ENCODE data around the gene TREX2.

DNA sequence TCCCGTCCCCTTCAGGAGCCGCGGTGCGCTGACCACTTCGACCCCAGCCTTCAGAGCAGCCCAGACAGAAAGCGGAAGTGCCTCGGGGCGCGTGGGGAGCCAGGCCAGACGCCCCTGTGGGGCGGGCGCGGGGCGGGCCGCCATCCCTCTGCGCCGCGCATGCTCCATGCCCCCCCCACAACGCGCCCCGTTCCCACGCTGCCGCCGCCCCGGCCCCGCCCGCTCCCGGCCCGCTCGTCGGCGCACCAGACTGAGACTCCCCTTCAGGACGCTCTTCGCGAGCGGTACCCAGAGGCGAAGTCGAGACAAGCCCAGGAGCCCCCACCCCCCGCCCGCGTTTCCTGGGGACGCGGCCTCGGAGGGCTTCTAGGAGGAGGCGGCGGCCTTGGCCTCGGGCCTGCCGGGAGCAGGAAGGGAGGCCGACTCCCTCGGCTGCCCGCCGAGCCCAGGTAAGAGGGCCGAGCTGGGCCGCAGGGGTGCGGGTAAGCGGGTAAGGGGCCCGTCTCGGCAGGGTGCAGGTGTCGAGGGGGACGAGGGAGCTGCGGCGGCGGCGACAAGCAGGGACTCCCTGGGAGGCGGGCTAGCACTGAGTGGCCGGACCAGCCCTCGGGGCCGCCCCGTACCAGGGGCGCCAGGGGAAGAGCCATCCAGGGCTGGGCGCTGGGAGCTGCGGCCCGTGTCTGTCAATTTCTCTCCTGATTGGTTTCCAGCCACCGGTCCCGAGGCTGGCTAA, 34.4 kb downstream of the TREX2 start, which contains the start of gene ZFP92:
- TF ChIP-seq, protein P1, sequence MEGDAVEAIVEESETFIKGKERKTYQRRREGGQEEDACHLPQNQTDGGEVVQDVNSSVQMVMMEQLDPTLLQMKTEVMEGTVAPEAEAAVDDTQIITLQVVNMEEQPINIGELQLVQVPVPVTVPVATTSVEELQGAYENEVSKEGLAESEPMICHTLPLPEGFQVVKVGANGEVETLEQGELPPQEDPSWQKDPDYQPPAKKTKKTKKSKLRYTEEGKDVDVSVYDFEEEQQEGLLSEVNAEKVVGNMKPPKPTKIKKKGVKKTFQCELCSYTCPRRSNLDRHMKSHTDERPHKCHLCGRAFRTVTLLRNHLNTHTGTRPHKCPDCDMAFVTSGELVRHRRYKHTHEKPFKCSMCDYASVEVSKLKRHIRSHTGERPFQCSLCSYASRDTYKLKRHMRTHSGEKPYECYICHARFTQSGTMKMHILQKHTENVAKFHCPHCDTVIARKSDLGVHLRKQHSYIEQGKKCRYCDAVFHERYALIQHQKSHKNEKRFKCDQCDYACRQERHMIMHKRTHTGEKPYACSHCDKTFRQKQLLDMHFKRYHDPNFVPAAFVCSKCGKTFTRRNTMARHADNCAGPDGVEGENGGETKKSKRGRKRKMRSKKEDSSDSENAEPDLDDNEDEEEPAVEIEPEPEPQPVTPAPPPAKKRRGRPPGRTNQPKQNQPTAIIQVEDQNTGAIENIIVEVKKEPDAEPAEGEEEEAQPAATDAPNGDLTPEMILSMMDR (IDR thresholded peaks at IDR 0.05), result no peak
- no peak for TF ChIP-seq POLR2A (IDR thresholded peaks at IDR 0.05; ENCODE audit: low read depth)

Data from esophagus muscularis mucosa (tissue), 3 donors.